Pancreas (tissue), 10 donors: Measurements from ENCODE around the gene OR5B12. TPM values are rescaled to one million over a fixed set of nuclear protein-coding genes. Genes with fewer than 3 reads are reported as not detected.

Experiments
- ATAC-seq, 4 donors: fragments of 200-7000 bp; cut with Tn5 transposase; one replicate each; pipeline versions ENCODE4 v1.8.0 to v1.9.1; 2020; ENCODE audit warnings: mild to moderate bottlenecking in 4 of 4, moderate library complexity in 4 of 4
- DNase-seq, 6 donors: peaks; one replicate each; pipeline ENCODE4 v3.0.0-alpha.2; 2020
- FAIRE-seq: peaks from 2 replicates; lab custom pipeline; 2012; peaks lifted over from hg19 to GRCh38; lab: Jason Lieb, UNC
- H3K27ac ChIP-seq, 4 donors: fragments of 200-600 bp; sonication (generic); 1 replicate in 3 of 4; 2 replicates in 1 of 4; pipeline versions ENCODE4 v1.5.0 to v1.8.0; 2020
- H3K27me3 ChIP-seq, 4 donors: fragments of 200-600 bp; one replicate each; pipeline ENCODE4 v1.8.0; 2021
- H3K36me3 ChIP-seq, 3 donors: fragments of 200-600 bp; sonication (generic) in 1 of 3; one replicate each; pipeline versions ENCODE4 v1.5.0 to v1.8.0; 2020 to 2021
- H3K4me1 ChIP-seq, 3 donors: fragments of 200-600 bp; one replicate each; pipeline ENCODE4 v1.8.0; 2021
- H3K4me3 ChIP-seq, 4 donors: fragments of 200-600 bp; sonication (generic) in 2 of 4; one replicate each; pipeline versions ENCODE4 v1.5.0 to v1.8.0; 2020 to 2021
- H3K9me3 ChIP-seq, 4 donors: fragments of 200-600 bp; one replicate each; pipeline ENCODE4 v1.8.0; 2021
- CTCF ChIP-seq, 4 donors: fragments of 200-600 bp; sonication (generic) in 3 of 4; IDR thresholded peaks; one replicate each; pipeline versions ENCODE4 v1.5.0 to v1.8.0; 2021; ENCODE audit warnings: antibody characterized with exemption in 4 of 4
- WGBS, 2 donors: extraction: QIAGEN DNeasy Blood & Tissue Kit; methylation state at CpG; one replicate each; pipeline ENCODE4 v1.1.7; 2013; 5-methylcytosine and 5-hydroxymethylcytosine counted together
- intact Hi-C, 3 donors: fragments of 100-400 bp; cut with DNase I; formaldehyde crosslinking; loops; one replicate each; pipeline versions ENCODE4 v1.11.1 to v1.14.2; 2022
- polyA plus RNA-seq, 2 donors: library from polyadenylated mRNA; stranded (reverse); fragments of 200-250 nt; gene quantifications; one replicate each; pipeline ENCODE4 v1.2.3, GENCODE V29; 2013
- total RNA-seq, 6 donors: library from RNA; stranded (reverse); fragmentation: NEBNext Ultra II Directional in 4 of 6; extraction: Animal tissue kit (Norgen Biotek cat#: 25700) in 4 of 6; gene quantifications; one replicate each; pipeline versions ENCODE4 v1.2.1 to v1.2.4, GENCODE V29; 2021 to 2023
- donor health status: healthy with polysubstance abuse.
- donor health status: DM: no; HTN: no; CAD: no; lungs with moderate emphysema.
- donor health status: DM: no; HTN: no; CAD: no.
- donor health status: control.
- donor health status: control.
- donor health status: Bipolar disorder and iron deficiency.
- donor health status: DM: yes; HTN: yes; CAD: no.
- donor health status: DM: no; HTN: no; CAD: no.
- donor health status: DM: no; HTN: no; CAD: no.
- donor health status: DM: yes; HTN: yes; CAD: no.

OR5B12 gene
- total and polyA plus RNA-seq, 8 donors, result not detected

GRCh38 chr11:58391879-58392278 lies 50.2 kb downstream of the OR5B12 start:
- no peaks in the 10 kb centered on the region for H3K27me3 ChIP-seq
- WGBS, 2 donors, result 77 to 87% methylated on average over 1 of the region's 1 CpG
- ATAC-seq (no peak), FAIRE-seq (no peak), DNase-seq (no peak)
- no peak for TF ChIP-seq CTCF (IDR thresholded peaks at IDR 0.05)
- H3K27ac ChIP-seq, result no peak overlapping the region
- H3K4me1 ChIP-seq, result no peaks in the 10 kb centered on the region
- no peak overlapping the region for H3K4me3 ChIP-seq
- intact Hi-C loops, result no loop called here
- no peaks in the 10 kb centered on the region for H3K9me3 ChIP-seq
- no peaks in the 10 kb centered on the region for H3K36me3 ChIP-seq

- intact Hi-C loops, result no loop called here
- no peaks in the 10 kb centered on the region for H3K9me3 ChIP-seq
- no peak overlapping the region for H3K27ac ChIP-seq
- H3K36me3 ChIP-seq, result no peaks in the 10 kb centered on the region
- no peak for TF ChIP-seq CTCF (IDR thresholded peaks at IDR 0.05)
- no peaks in the 10 kb centered on the region for H3K4me1 ChIP-seq
- FAIRE-seq (no peak), DNase-seq (peak in 3 of 6 donors; percentile 14 to 66 (median 48)), ATAC-seq (no peak)
- H3K27me3 ChIP-seq, result no peaks in the 10 kb centered on the region
- no peak overlapping the region for H3K4me3 ChIP-seq
- 68 to 82% methylated on average over 16 to 18 of the region's 18 CpGs for WGBS, 2 donors
Observed at GRCh38 chr11:58390551-58391063, 51.4 kb downstream of the OR5B12 start.

Other genes starting within 250 kb of the OR5B12 start
- not detected for gene OR1S2, start 238.1 kb downstream of the OR5B12 start, total RNA-seq
- not detected for gene OR1S2, start 238.1 kb downstream of the OR5B12 start, polyA plus RNA-seq
- gene OR1S1, start 229.5 kb downstream of the OR5B12 start, total RNA-seq, result not detected
- gene OR1S1, start 229.5 kb downstream of the OR5B12 start, polyA plus RNA-seq, result not detected
- gene OR10Q1, start 213.3 kb downstream of the OR5B12 start, total RNA-seq, result under 1 TPM in 1 of 6 donors, not detected in 5; 0.19 TPM
- gene OR10Q1, start 213.3 kb downstream of the OR5B12 start, polyA plus RNA-seq, result under 1 TPM in 1 of 2 donors, not detected in 1; 0.72 TPM
- not detected for gene OR10W1, start 174.0 kb downstream of the OR5B12 start, total RNA-seq
- not detected for gene OR10W1, start 174.0 kb downstream of the OR5B12 start, polyA plus RNA-seq
- not detected for gene OR5B17, start 83.2 kb downstream of the OR5B12 start, total RNA-seq
- not detected for gene OR5B17, start 83.2 kb downstream of the OR5B12 start, polyA plus RNA-seq
- gene OR5B3, start 35.4 kb downstream of the OR5B12 start, total RNA-seq, result not detected
- gene OR5B3, start 35.4 kb downstream of the OR5B12 start, polyA plus RNA-seq, result not detected
- not detected for gene OR5B2, start 14.1 kb downstream of the OR5B12 start, total RNA-seq
- gene OR5B2, start 14.1 kb downstream of the OR5B12 start, polyA plus RNA-seq, result not detected
- not detected for gene OR5B21, start 65.9 kb upstream of the OR5B12 start, total RNA-seq
- gene OR5B21, start 65.9 kb upstream of the OR5B12 start, polyA plus RNA-seq, result not detected
- gene LPXN, start 133.6 kb upstream of the OR5B12 start, total RNA-seq, result 10 to 100 TPM in 1 of 6 donors, 1 to 10 TPM in 5; 3.2 to 10.4 (median 5.5) TPM
- 1 to 10 TPM; 4.6 to 5.1 TPM for gene LPXN, start 133.6 kb upstream of the OR5B12 start, polyA plus RNA-seq
- gene ZFP91, start 136.8 kb upstream of the OR5B12 start, total RNA-seq, result 10 to 100 TPM; 14.2 to 23.0 (median 21.0) TPM
- 10 to 100 TPM in 1 of 2 donors, 1 to 10 TPM in 1; 6.3 to 12.6 TPM for gene ZFP91, start 136.8 kb upstream of the OR5B12 start, polyA plus RNA-seq
- gene CNTF, start 180.4 kb upstream of the OR5B12 start, total RNA-seq, result under 1 TPM; 0.31 to 0.63 (median 0.51) TPM
- under 1 TPM; 0.28 to 0.30 TPM for gene CNTF, start 180.4 kb upstream of the OR5B12 start, polyA plus RNA-seq